T-cell (primary cell): ENCODE results near the gene TLK1. TPM values are rescaled to one million over a fixed set of nuclear protein-coding genes. Genes with fewer than 3 reads are reported as not detected.

Experiments used
- ATAC-seq, 4 experiments: fragments of 200-7000 bp in 3 of 4; fragments of 150-1000 bp in 1 of 4; cut with Tn5 transposase; replicated peaks in 1 of 4; 1 replicate in 3 of 4; 2 replicates in 1 of 4; pipeline ENCODE4 v1.10.0; 2021; ENCODE audit warnings: moderate library complexity in 3 of 4, mild to moderate bottlenecking in 2 of 4, moderate number of reproducible peaks in 1 of 4
- CTCF ChIA-PET, 2 donors: fragments of 300-600 bp; sonication (Branson Sonifier 250); formaldehyde crosslinking; loops; one replicate each; lab custom pipeline; 2022; ENCODE audit warnings: antibody characterized with exemption in 2 of 2; lab: Charles Lee
- POLR2A ChIA-PET, 2 donors: fragments of 300-600 bp; sonication (Branson Sonifier 250); formaldehyde crosslinking; loops; one replicate each; lab custom pipeline; 2022; ENCODE audit warnings: antibody characterized with exemption in 2 of 2; lab: Charles Lee
- DNase-seq, 35 experiments: peaks; one replicate each; pipeline versions ENCODE4 v3.0.0 to v3.0.0-alpha.2; 2013 to 2023
- H3K27ac ChIP-seq: one replicate; pipeline ENCODE4 v1.5.1; 2013; ENCODE audit warnings: low read length
- H3K27me3 ChIP-seq, 2 experiments: replicated peaks in 1 of 2; 1 replicate in 1 of 2; 2 replicates in 1 of 2; pipeline versions ENCODE4 v1.6.1 to v1.7.0; 2013; ENCODE audit warnings: low read length in 1 of 2, mixed read lengths in 1 of 2; ENCODE audit not compliant: control insufficient read depth in 2 of 2, insufficient read depth in 2 of 2; ENCODE audit errors: extremely low read depth in 1 of 2
- H3K36me3 ChIP-seq, 2 donors: 1 replicate in 1 of 2; 2 replicates in 1 of 2; pipeline versions ENCODE4 v1.6.1 to v1.7.0; 2013; ENCODE audit warnings: low read length in 1 of 2; ENCODE audit not compliant: control insufficient read depth in 2 of 2, insufficient read depth in 1 of 2; ENCODE audit errors: extremely low read depth in 1 of 2
- H3K4me1 ChIP-seq, 2 experiments: 1 replicate in 1 of 2; 2 replicates in 1 of 2; pipeline versions ENCODE4 v1.6.1 to v1.7.0; 2013; ENCODE audit warnings: low read length in 2 of 2, mixed read lengths in 1 of 2; ENCODE audit not compliant: insufficient read depth in 2 of 2, control insufficient read depth in 1 of 2; ENCODE audit errors: extremely low read depth in 1 of 2
- H3K4me3 ChIP-seq, 2 donors: 1 replicate in 1 of 2; 2 replicates in 1 of 2; pipeline versions ENCODE4 v1.5.1 to v1.7.0; 2013; ENCODE audit warnings: mild to moderate bottlenecking in 2 of 2, low read length in 1 of 2, moderate library complexity in 1 of 2; ENCODE audit not compliant: control insufficient read depth in 1 of 2; ENCODE audit errors: extremely low read depth in 1 of 2
- H3K9me3 ChIP-seq: 2 replicates; pipeline ENCODE4 v1.7.0; 2013
- H3K27ac Mint-ChIP-seq, 2 donors: one replicate each; pipeline ENCODE4 v1.8.0; 2020 to 2021; ENCODE audit warnings: mild to moderate bottlenecking in 2 of 2, mixed read lengths in 2 of 2
- H3K27me3 Mint-ChIP-seq, 2 donors: one replicate each; pipeline ENCODE4 v1.8.0; 2021 to 2022; ENCODE audit warnings: mixed read lengths in 2 of 2
- H3K36me3 Mint-ChIP-seq: one replicate; pipeline ENCODE4 v1.8.0; 2021; ENCODE audit warnings: mixed read lengths
- H3K4me1 Mint-ChIP-seq, 3 donors: one replicate each; pipeline ENCODE4 v1.8.0; 2020 to 2022; ENCODE audit warnings: mixed read lengths in 3 of 3, mild to moderate bottlenecking in 1 of 3
- H3K4me3 Mint-ChIP-seq, 3 donors: one replicate each; pipeline ENCODE4 v1.8.0; 2020 to 2022; ENCODE audit warnings: mild to moderate bottlenecking in 3 of 3, mixed read lengths in 3 of 3, moderate library complexity in 3 of 3
- H3K9me3 Mint-ChIP-seq, 3 donors: one replicate each; pipeline ENCODE4 v1.8.0; 2020 to 2022; ENCODE audit warnings: mixed read lengths in 3 of 3
- WGBS: methylation state at CpG from one replicate; pipeline ENCODE4 v1.1.5; 2013; ENCODE audit warnings: missing lambda C conversion rate; ENCODE audit not compliant: insufficient coverage; 5-methylcytosine and 5-hydroxymethylcytosine counted together
- total RNA-seq, 35 experiments: library from RNA in 6 of 35; stranded (reverse) in 6 of 35; fragments of 120-200 nt in 1 of 35; gene quantifications; one replicate each; pipeline versions ENCODE4 v1.2.1 to v1.2.4 and lab custom pipeline; 2013 to 2026

The TLK1 gene
- total RNA-seq, 5 donors from 2014 or later (not counting 1 experiment from before 2014, with no cell fraction given): 112 to 129 (median 120) TPM

DNA sequence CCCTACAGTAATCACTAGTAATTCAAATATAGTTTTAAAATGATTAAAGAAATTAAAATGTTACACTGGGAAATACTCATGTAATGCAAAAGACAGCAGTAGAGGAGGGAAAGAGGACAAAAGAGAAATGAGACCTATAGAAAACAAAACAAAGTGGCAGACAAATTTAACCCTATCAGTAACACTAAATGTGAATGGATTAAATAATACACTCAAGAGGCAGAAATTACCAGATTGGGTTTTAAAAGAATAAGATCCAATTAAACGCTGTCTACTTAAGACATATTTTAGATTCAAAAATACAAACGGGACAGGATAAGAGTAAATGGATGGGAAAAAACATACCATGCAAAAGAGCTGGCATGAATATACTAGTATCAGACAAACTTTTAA is 17.0 kb downstream of the TLK1 start:
- ChIA-PET POLR2A (interaction anchor here (0.6 to 1.0 kb wide), 3 partner anchors 9 to 58 kb away, joined by 3 to 10 read pairs (median 5); no protein-coding TSS in a partner anchor), CTCF (interaction anchor here (0.6 to 0.8 kb wide), 4 partner anchors 11 to 292 kb away, joined by 3 to 5 read pairs (median 4); no protein-coding TSS in a partner anchor)
- H3K27ac ChIP-seq: no peak overlapping the region
- no peaks in the 10 kb centered on the region for H3K27me3 Mint-ChIP-seq
- H3K4me1 Mint-ChIP-seq: peaks cover 91 to 92% (median 91%) of the 10 kb centered on the region in 3 donors
- H3K36me3 Mint-ChIP-seq: peaks cover 4% of the 10 kb centered on the region
- H3K4me3 ChIP-seq: no peak overlapping the region
- H3K36me3 ChIP-seq: no peaks in the 10 kb centered on the region
- peak overlapping the region in 1 of 3 donors; percentile 33 for H3K4me3 Mint-ChIP-seq
- no CpG with 5 or more reads among the region's 2 CpGs for WGBS
- no peaks in the 10 kb centered on the region for H3K9me3 ChIP-seq
- DNase-seq (no peak), ATAC-seq (no peak)
- no peaks in the 10 kb centered on the region for H3K27me3 ChIP-seq
- H3K9me3 Mint-ChIP-seq: no peaks in the 10 kb centered on the region
- H3K4me1 ChIP-seq: peaks cover 17 to 18% of the 10 kb centered on the region in 2 experiments
- H3K27ac Mint-ChIP-seq: no peak overlapping the region

DNA sequence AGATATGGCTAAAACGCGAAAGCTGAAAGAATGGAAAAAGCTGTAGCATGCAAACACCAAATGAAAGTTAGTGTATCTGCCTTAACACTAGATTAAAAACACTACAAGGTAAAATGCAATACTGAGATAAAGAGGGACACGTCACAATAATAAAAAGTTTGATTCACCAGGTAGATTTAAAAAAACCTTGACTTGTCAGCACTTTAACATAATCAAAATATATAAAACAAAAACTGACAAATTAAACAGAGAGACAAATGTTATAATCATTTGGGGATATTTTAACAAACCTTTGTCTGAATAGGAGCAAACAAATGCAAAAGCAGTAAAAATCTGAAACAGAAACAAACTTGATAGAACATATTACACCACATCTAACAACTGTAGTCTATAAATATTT is 18.3 kb downstream of the TLK1 start:
- peaks cover 17 to 18% of the 10 kb centered on the region in 2 experiments for H3K4me1 ChIP-seq
- WGBS: no CpG with 5 or more reads among the region's 3 CpGs
- ChIA-PET POLR2A (no interaction called here), CTCF (no interaction called here)
- Mint-ChIP-seq H3K9me3 (no peaks in the 10 kb centered on the region), H3K4me1 (peaks cover 85 to 87% (median 85%) of the 10 kb centered on the region in 3 donors), H3K27ac (peak overlapping the region in 1 of 2 donors; percentile 36), H3K4me3 (peak overlapping the region in 1 of 3 donors; percentile 21), H3K27me3 (no peaks in the 10 kb centered on the region), H3K36me3 (peaks cover 4% of the 10 kb centered on the region)
- ATAC-seq (no peak), DNase-seq (no peak)
- H3K27me3 ChIP-seq: no peaks in the 10 kb centered on the region
- no peak overlapping the region for H3K27ac ChIP-seq
- no peaks in the 10 kb centered on the region for H3K9me3 ChIP-seq
- no peak overlapping the region for H3K4me3 ChIP-seq
- H3K36me3 ChIP-seq: no peaks in the 10 kb centered on the region

GRCh38 chr2:171141320-171141719 is 19.4 kb downstream of the TLK1 start:
- DNase-seq (no peak), ATAC-seq (peak in 1 of 4 experiments; percentile 41)
- ChIA-PET POLR2A (interaction anchor here in 1 of 2 donors (0.6 kb wide), 1 partner anchor 18 kb away, joined by 4 read pairs; no protein-coding TSS in a partner anchor), CTCF (interaction anchor here in 1 of 2 donors (0.6 to 0.9 kb wide), 2 partner anchors 16 to 193 kb away, joined by 3 read pairs; no protein-coding TSS in a partner anchor)
- Histone ChIP-seq H3K4me1 (peaks cover 17 to 18% of the 10 kb centered on the region in 2 experiments), H3K36me3 (no peaks in the 10 kb centered on the region), H3K9me3 (no peaks in the 10 kb centered on the region), H3K27ac (no peak overlapping the region), H3K27me3 (no peaks in the 10 kb centered on the region), H3K4me3 (no peak overlapping the region)
- Mint-ChIP-seq H3K27ac (no peak overlapping the region), H3K9me3 (no peaks in the 10 kb centered on the region), H3K4me3 (peak overlapping the region in 2 of 3 donors; percentile 25 to 57), H3K4me1 (peaks cover 76 to 86% (median 84%) of the 10 kb centered on the region in 3 donors), H3K27me3 (no peaks in the 10 kb centered on the region), H3K36me3 (peaks cover 5% of the 10 kb centered on the region)
- 86% methylated on average over 1 of the region's 1 CpG for WGBS

DNA sequence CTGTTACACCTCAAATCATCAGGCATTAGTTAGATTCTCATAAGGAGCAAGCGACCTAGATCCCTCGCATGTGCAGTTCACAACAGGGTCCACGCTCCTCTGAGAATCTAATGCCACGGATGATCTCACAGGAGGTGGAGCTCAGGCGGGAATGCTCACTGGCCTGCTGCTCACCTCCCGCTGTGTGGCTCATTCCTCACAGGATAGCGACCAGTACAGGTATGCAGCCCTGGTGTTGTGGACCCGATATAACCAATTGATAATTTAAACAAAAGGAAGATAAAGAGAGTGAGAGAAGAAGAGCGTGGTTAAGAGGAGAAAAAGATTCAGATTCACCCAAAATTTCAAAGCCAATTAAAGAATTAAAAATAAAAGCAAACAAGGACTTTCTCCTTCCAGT is 20.8 kb downstream of the TLK1 start:
- DNase-seq (no peak), ATAC-seq (no peak)
- Histone ChIP-seq H3K36me3 (no peaks in the 10 kb centered on the region), H3K4me3 (no peak overlapping the region), H3K9me3 (no peaks in the 10 kb centered on the region), H3K4me1 (peaks cover 15 to 17% of the 10 kb centered on the region in 2 experiments), H3K27me3 (no peaks in the 10 kb centered on the region), H3K27ac (no peak overlapping the region)
- ChIA-PET POLR2A (no interaction called here), CTCF (no interaction called here)
- peak overlapping the region in 2 of 3 donors; percentile 2 to 30 for H3K4me3 Mint-ChIP-seq
- H3K36me3 Mint-ChIP-seq: peaks cover 10% of the 10 kb centered on the region
- no peaks in the 10 kb centered on the region for H3K27me3 Mint-ChIP-seq
- no peak overlapping the region for H3K27ac Mint-ChIP-seq
- peaks cover 79 to 87% (median 84%) of the 10 kb centered on the region in 3 donors for H3K4me1 Mint-ChIP-seq
- WGBS: 100% methylated on average over 6 of the region's 9 CpGs
- H3K9me3 Mint-ChIP-seq: no peaks in the 10 kb centered on the region

DNA sequence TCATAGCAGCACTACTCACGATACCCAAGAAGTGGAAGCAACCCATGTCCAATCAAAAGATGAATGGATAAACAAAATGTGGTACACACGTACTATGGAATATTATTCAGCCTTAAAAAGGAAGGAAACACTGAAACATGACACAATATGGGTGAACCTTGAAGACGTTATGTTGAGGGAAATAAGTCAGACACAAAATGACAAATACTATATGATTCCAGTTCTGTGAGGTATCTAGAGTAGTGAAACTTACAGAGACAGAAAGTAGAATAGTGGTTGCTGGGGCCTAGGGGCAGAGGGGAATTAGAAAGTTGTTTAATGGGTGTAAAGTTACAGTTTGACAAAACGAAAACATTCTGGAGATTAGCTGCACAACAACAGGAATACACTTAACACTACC is 24.7 kb downstream of the TLK1 start:
- peak overlapping the region; percentile 50 to 82 for H3K27ac Mint-ChIP-seq
- CTCF ChIA-PET: interaction anchor here (0.6 to 0.7 kb wide), 2 partner anchors 12 to 49 kb away, joined by 4 to 6 read pairs; no protein-coding TSS in a partner anchor
- H3K4me1 Mint-ChIP-seq: peaks cover 70 to 83% (median 80%) of the 10 kb centered on the region in 3 donors

GRCh38 chr2:171134624-171135230 is 26.0 kb downstream of the TLK1 start:
- POLR2A ChIA-PET: interaction anchor here in 1 of 2 donors (0.7 kb wide), 1 partner anchor 9 kb away, joined by 5 read pairs; no protein-coding TSS in a partner anchor

More for the DNA sequence above, 24.7 kb downstream of the TLK1 start:
- Mint-ChIP-seq H3K36me3 (peaks cover 15% of the 10 kb centered on the region), H3K27me3 (no peaks in the 10 kb centered on the region), H3K9me3 (no peaks in the 10 kb centered on the region), H3K4me3 (peak overlapping the region in 1 of 3 donors; percentile 7)
- peaks cover 5 to 8% of the 10 kb centered on the region in 2 experiments for H3K4me1 ChIP-seq
- no peaks in the 10 kb centered on the region for H3K36me3 ChIP-seq
- POLR2A ChIA-PET: no interaction called here
- H3K4me3 ChIP-seq: no peak overlapping the region
- H3K9me3 ChIP-seq: no peaks in the 10 kb centered on the region
- no peak overlapping the region for H3K27ac ChIP-seq
- H3K27me3 ChIP-seq: no peaks in the 10 kb centered on the region
- no CpG with 5 or more reads among the region's 4 CpGs for WGBS
- DNase-seq (no peak), ATAC-seq (no peak)

More at GRCh38 chr2:171134624-171135230, 26.0 kb downstream of the TLK1 start:
- H3K9me3 Mint-ChIP-seq: no peaks in the 10 kb centered on the region
- CTCF ChIA-PET: no interaction called here
- WGBS: no CpG with 5 or more reads among the region's 4 CpGs
- H3K4me1 Mint-ChIP-seq: peaks cover 68 to 81% (median 76%) of the 10 kb centered on the region in 3 donors
- no peaks in the 10 kb centered on the region for H3K27me3 ChIP-seq
- H3K36me3 Mint-ChIP-seq: peaks cover 15% of the 10 kb centered on the region
- H3K4me3 ChIP-seq: no peak overlapping the region
- H3K27me3 Mint-ChIP-seq: no peaks in the 10 kb centered on the region
- H3K4me3 Mint-ChIP-seq: peak overlapping the region in 1 of 3 donors; percentile 7
- no peaks in the 10 kb centered on the region for H3K9me3 ChIP-seq
- no peak overlapping the region for H3K27ac ChIP-seq
- no peak for ATAC-seq
- H3K4me1 ChIP-seq: peaks cover 5 to 8% of the 10 kb centered on the region in 2 experiments
- peak overlapping the region in 1 of 2 donors; percentile 11 for H3K27ac Mint-ChIP-seq
- no peak for DNase-seq
- H3K36me3 ChIP-seq: no peaks in the 10 kb centered on the region
